MM.1S (cell line): ENCODE measurements around the gene SLC6A8.

ENCODE experiments used
- CTCF ChIP-seq: fragments of 300-600 bp; sonication (generic); IDR thresholded peaks from 2 replicates; pipeline ENCODE4 v1.5.1; 2016; ENCODE audit warnings: antibody characterized with exemption, low read length, mixed read lengths
- EZH2 ChIP-seq: fragments of 300-600 bp; sonication (generic); optimal IDR thresholded peaks from 2 replicates; pipeline ENCODE3; 2017; ENCODE audit warnings: low read depth, mild to moderate bottlenecking, antibody characterized with exemption, low read length, mixed read lengths

- TF ChIP-seq CTCF (no peak), EZH2 (no peak)
Measured at GRCh38 chrX:153736071-153736820, 48.5 kb downstream of the SLC6A8 start.
